Testis (tissue), 2 donors: ENCODE data around the gene LPAR1.

Experiments used
- POLR2A ChIP-seq: fragments of 450-650 bp; IDR thresholded peaks from one replicate; pipeline ENCODE4 v1.6.1; 2017; ENCODE audit warnings: antibody characterized with exemption, mild to moderate bottlenecking, moderate library complexity
- TF ChIP-seq, protein P1 (sequence below), 3 experiments: fragments of 450-650 bp in 2 of 3; fragments of 200-600 bp in 1 of 3; sonication (generic) in 1 of 3; IDR thresholded peaks; one replicate each; pipeline ENCODE4 v1.5.1; 2016 to 2019; ENCODE audit warnings: antibody characterized with exemption in 3 of 3, mild to moderate bottlenecking in 2 of 3, moderate library complexity in 1 of 3

DNA sequence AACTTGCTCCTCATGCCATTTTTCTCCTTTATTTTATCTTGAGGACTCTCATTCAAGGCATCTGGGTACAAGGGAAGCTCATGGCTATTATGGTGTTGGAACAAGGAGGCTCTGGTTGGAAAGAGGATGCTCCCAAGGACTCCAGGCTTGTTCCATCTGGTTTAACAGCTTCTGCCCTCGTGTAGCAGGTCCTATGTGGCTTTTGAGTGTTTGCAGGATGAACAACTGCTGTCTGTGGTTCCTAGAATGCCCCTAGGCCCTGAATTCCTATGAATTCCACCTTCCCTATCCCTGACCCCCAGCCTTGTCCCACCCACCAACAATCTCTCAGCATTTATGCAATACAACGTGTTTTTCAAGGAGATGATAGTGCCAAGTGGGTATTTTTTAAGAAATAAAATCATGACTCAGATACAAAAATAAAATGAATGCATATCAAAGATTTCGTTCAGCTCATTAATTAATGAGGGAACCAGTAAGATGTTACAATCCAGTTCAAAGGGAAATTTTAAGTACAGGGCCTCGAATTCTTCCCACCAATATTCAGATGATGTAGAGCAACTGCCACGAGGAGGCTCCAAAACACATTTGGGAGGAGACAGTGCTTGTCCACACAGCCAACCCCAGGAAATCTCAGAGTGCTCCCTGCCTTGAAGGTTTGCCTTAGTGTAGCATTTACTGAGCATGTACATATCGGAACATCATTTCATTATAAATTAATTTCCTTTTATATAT, 187.7 kb downstream of the LPAR1 start:
- TF ChIP-seq, protein P1, sequence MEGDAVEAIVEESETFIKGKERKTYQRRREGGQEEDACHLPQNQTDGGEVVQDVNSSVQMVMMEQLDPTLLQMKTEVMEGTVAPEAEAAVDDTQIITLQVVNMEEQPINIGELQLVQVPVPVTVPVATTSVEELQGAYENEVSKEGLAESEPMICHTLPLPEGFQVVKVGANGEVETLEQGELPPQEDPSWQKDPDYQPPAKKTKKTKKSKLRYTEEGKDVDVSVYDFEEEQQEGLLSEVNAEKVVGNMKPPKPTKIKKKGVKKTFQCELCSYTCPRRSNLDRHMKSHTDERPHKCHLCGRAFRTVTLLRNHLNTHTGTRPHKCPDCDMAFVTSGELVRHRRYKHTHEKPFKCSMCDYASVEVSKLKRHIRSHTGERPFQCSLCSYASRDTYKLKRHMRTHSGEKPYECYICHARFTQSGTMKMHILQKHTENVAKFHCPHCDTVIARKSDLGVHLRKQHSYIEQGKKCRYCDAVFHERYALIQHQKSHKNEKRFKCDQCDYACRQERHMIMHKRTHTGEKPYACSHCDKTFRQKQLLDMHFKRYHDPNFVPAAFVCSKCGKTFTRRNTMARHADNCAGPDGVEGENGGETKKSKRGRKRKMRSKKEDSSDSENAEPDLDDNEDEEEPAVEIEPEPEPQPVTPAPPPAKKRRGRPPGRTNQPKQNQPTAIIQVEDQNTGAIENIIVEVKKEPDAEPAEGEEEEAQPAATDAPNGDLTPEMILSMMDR (IDR thresholded peaks at IDR 0.05): no peak
- no peak for TF ChIP-seq POLR2A
